GM21737 (cell line): ENCODE results near the gene RGS7.
"Not testable (repeated sequence)": the region's sequence is repeated elsewhere in the genome, so short reads cannot be mapped to it uniquely, and the experiment has no call there.

Experiments
- ATAC-seq: cut with Tn5 transposase; IDR thresholded peaks from one replicate; pipeline ENCODE4 v1.9.1; 2021; ENCODE audit warnings: mild to moderate bottlenecking, moderate library complexity; ENCODE audit not compliant: unreplicated experiment

The RGS7 gene

GRCh38 chr1:240936911-240937668 lies 419.9 kb downstream of the RGS7 start:
- no peak for ATAC-seq

DNA sequence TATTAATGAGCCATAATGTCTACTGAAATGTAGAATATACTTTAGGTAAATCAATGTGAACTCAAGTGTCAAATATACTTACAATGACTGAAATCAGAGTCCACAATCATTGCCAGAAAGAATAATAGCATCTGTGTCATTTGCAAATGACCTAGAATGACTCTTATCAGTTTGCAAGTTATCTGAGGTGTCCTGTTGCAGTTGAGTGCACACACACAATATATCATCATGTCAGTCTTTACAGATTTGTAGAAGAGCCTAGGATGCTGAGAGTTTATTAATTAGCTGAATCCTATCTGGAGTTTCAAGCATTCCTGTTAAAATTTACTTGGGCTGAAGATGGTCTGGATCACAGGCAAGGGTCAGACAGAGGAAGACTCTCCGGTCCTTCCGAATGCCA lies 421.1 kb downstream of the RGS7 start:
- no peak for ATAC-seq

GRCh38 chr1:240931031-240931430 lies 426.0 kb downstream of the RGS7 start:
- no peak for ATAC-seq

- ATAC-seq = no peak
These were observed 428.7 kb downstream of the RGS7 start for GRCh38 chr1:240928265-240928664.

- ATAC-seq = no peak
These were observed 429.2 kb downstream of the RGS7 start for GRCh38 chr1:240927821-240928220.

- no peak for ATAC-seq
These were observed 431.7 kb downstream of the RGS7 start for GRCh38 chr1:240925273-240925672.

DNA sequence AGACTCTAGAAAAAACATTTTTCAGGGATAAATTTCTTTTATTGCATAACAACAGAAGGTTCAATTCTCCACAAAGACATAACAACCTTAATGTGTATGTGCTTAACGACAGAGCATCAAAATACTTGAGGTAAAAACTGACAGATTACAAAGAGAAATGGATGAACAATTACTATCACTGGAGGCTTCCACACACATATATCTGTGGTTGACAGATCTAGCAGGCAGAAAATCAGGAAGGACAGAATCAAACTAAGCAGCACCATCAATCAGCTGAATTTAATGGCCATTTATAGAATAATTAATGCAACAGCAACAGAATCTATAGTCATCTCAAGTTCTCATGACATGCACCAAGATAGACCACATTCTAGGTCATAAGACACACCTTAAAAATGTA lies 439.0 kb downstream of the RGS7 start:
- no peak for ATAC-seq

DNA sequence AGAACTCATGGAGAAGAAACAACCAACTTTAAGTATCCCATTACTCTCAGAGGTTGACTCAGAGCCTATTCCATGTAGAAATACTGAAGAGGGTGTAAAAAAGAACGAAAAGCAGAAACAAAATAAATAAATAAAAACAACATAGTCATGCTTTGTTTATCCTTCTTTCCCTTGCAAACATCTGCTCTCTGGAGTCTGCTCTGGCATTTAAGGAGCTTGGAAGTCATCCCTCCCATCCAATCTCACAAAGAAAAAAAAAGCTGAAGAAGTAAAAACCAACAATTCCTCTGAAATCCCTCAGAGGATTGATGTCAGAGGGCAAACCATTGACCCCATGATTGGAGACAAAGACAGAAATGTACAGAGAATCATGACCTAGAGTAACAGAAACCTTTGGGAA lies 442.5 kb downstream of the RGS7 start:
- ATAC-seq = no peak

DNA sequence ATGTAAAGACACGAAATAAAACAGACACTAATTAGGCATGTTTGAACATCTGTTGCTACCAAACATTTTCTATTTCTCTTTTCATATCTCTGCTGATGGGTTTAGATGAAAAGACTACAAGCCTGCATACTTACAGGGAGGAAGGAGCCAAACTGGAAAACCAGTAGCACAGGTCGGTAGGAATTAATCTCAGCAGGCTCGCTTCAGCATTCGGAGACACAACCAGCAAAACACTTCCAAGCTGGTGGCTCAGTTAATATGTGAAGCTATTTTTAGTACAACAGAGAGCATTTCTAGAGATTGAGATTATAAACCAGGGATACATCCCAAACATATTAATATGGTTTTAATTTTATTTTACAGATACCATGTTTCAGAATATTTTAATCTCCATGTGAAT lies 444.2 kb downstream of the RGS7 start:
- ATAC-seq = no peak

- ATAC-seq = peak; percentile 48
These were observed 447.1 kb downstream of the RGS7 start for GRCh38 chr1:240909701-240910457.

GRCh38 chr1:240906477-240906876 lies 450.5 kb downstream of the RGS7 start:
- no peak for ATAC-seq

DNA sequence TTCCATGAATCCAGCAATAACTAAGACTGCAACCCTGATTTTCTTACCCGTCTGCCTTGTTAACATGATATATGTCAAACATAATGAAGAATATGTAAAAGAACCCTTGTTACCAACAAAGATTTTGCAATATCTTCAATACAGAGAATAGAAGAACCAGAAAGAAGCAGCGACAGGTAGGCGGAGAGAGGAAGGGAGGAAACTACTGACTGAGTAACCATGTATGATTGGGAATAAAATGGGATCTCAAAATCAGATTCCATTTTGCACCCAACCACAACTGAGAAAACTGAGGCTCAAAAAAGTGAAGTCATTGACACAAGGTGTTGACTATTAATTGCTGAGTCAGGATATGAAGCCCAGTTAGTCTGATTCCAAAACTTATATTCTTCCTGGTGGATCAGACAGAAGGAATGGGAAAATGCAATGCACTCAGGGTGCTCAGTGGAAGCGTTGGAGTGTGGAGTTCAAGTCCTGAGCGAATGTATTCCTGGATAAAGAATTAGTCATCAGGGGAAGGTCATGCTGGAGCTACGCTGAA lies 451.7 kb downstream of the RGS7 start:
- ATAC-seq = no peak

DNA sequence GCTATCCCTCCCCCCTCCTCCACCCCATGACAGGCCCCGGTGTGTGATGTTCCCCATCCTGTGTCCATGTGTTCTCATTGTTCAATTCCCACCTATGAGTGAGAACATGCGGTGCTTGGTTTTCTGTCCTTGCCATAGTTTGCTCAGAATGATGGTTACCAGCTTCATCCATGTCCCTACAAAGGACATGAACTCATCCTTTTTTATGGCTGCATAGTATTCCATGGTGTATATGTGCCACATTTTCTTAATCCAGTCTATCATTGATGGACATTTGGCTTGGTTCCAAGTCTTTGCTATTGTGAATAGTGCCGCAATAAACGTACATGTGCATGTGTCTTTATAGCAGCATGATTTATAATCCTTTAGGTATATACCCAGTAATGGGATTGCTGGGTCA lies 461.6 kb downstream of the RGS7 start:
- not testable (repeated sequence) for ATAC-seq

GRCh38 chr1:240888787-240889048 lies 468.3 kb downstream of the RGS7 start:
- ATAC-seq = no peak

DNA sequence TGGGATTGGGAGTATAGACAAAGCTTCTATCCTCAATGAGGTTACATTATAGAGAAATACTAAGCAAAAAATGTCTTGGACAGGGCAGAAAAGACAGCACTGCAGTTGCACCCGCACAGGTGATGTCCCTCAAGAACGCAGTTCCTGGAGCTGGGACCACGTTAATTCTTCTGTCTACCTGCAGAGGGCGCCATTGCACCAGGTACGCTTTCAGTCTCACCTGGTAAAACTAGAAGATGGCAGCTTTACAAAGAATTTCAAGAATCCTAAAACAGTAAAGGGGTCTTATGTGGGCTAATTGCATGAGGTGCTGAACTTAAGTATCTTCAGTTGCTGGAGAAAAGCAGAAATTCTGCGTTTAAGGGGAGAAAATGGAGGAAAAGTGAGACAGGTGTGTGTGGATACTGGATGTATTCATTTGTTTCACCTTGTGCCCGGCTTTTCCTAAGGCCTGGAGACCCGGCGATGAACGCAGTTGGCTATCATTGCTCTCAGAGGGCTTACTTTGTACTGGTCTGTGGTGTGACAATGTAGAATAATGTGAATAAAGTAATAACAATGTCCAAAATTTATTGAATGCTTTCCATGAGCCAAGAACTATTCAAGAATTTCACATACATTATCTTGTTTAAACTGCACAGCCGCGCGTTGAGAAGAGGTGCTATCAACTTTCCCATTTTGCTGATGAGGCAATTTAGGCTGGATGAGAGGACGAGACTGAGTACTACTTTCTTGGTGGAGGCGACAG lies 468.8 kb downstream of the RGS7 start:
- peak; percentile 65 for ATAC-seq

GRCh38 chr1:240883490-240883889 lies 473.5 kb downstream of the RGS7 start:
- no peak for ATAC-seq

GRCh38 chr1:240882656-240883308 lies 474.2 kb downstream of the RGS7 start:
- not testable (repeated sequence) for ATAC-seq

GRCh38 chr1:240878631-240879030 lies 478.4 kb downstream of the RGS7 start:
- no peak for ATAC-seq

DNA sequence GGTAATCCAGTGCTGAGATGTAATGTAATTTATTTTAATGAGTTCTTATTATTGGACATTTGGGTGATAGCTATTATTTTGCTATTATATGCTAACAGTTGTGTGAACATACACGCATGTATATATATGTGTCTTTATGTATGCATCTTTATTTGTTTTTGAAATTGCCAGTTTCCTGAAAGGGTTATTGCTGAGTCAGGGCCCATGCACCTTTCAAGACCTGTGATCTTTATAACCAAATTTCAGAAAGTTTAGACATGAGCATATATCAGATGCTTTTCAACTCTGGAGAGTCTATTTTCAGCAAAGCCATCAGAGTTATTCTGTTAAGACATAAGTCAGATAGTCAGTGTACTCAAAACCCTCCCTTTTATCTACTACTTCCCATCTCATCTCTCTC lies 479.4 kb downstream of the RGS7 start:
- ATAC-seq = no peak

GRCh38 chr1:240876071-240876470 lies 480.9 kb downstream of the RGS7 start:
- ATAC-seq = no peak

DNA sequence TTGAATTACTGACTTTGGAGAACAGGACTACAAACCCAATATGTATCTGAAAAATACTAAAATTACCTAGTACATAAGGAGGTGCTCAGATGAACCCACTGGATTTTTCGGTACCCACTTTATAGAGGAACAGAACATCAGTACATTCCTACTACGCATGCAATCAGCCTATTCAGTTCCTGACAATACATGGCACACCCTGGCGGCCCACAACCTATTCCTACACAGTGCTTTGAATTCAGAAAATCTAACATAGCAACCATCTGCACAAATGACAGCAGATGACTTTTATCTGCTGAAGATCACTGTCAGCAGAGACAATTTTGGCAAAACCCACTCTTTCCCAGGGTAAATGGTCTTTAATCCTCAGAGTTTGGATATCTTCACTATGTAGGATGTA lies 487.9 kb downstream of the RGS7 start:
- no peak for ATAC-seq
